ENCODE results near the gene CD48. TPM values are rescaled to one million over a fixed set of nuclear protein-coding genes. Genes with fewer than 3 reads are reported as not detected.
"Not testable (repeated sequence)": the region's sequence is repeated elsewhere in the genome, so short reads cannot be mapped to it uniquely, and the experiment has no call there.

The CD48 gene
- total RNA-seq, 3 donors from 2014 or later = 5.4 to 12.3 (median 8.8) TPM

DNA sequence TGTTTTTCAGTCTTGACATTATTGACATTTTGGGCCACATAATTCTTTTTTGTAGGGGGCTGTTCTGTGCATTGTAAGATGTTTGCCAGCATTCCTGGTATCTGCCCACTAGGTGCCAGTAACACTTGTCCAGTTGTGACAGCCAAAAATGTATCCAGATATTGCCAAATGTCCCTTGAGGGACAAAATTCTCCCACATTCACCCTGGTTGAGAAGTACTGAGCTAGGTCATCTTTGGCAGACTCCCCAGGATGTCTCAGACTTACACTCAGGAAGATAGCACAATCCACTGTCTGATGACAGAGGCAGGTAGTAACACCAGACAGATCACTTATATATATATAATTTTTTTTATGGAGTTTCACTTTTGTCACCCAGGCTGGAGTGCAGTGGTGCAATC, 5.9 kb downstream of the CD48 start:
- H3K4me1 ChIP-seq = no peaks in the 10 kb centered on the region
- intact Hi-C loops (cut with DNase I; ENCODE audit: low total_unique reads) = no loop called here
- H3K9me3 ChIP-seq = no peaks in the 10 kb centered on the region
- no peak overlapping the region for H3K27ac ChIP-seq
- no peak for DNase-seq (ENCODE audit: low spot score in 2 of 2)
- no peak overlapping the region for H3K4me3 ChIP-seq
- H3K36me3 ChIP-seq = no peaks in the 10 kb centered on the region
- no peaks in the 10 kb centered on the region for H3K27me3 ChIP-seq
- TF ChIP-seq CTCF (IDR thresholded peaks at IDR 0.05) (no peak), POLR2AphosphoS5 (IDR thresholded peaks at IDR 0.05) (no peak), POLR2A (IDR thresholded peaks at IDR 0.05) (no peak)

DNA sequence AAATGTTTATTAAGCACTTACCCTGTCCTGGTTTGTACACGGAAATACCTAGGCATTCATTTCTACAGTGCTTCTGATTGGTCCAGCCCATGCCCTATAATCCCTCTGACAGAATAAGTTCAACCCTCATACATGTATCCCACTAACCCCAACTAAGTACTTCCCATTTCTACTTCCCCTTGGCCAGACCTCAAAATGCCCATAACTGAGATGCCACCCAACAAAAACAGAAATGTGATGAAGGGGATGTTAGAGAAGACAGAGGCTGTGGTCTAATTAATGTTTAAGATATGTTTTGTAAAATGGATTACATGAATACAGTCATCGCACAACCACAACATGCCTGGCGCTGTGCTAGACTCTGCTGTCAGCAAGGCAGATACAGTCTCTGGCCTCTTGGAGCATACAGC, 6.4 kb downstream of the CD48 start:
- H3K36me3 ChIP-seq = not testable (repeated sequence)

DNA sequence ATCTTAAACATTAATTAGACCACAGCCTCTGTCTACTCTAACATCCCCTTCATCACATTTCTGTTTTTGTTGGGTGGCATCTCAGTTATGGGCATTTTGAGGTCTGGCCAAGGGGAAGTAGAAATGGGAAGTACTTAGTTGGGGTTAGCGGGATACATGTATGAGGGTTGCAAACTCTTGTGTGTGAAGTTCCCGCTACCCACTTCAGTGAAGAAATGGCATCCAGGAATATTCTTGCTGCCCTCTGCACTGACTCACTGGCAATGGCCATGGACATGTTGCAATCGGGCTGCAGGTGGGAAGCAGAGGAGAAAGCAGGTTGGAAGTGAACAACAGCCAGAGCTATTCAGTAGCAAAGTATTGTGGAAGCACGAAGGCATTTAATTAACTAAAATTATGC, 7.4 kb downstream of the CD48 start:
- no peak for DNase-seq (ENCODE audit: low spot score in 2 of 2)
- H3K36me3 ChIP-seq = no peaks in the 10 kb centered on the region
- no peaks in the 10 kb centered on the region for H3K27me3 ChIP-seq

More for the DNA sequence above, 6.4 kb downstream of the CD48 start:
- H3K9me3 ChIP-seq; H3K4me1 ChIP-seq; H3K27me3 ChIP-seq; DNase-seq (ENCODE audit: low spot score in 2 of 2); H3K27ac ChIP-seq; intact Hi-C loops (cut with DNase I; ENCODE audit: low total_unique reads); H3K4me3 ChIP-seq: not testable (repeated sequence)

DNA sequence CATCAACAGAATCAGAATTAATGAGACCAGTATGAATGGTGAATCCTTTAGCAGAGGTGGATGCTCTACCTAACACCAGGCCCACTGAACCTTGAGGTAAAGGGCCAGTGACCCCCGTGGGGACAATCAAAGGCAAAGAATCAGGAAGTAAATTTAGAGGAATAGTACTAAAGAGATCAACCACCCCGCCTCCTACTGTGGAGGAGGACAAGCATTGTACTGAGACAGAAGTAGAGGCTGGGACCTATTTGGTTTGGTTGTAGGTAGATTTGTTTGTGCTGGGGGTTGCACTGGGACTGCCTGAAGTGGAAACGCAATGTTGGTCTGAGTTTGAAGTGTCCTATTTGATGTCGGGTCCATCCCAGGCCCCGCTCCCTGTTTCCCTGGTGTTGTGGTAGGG, 9.5 kb downstream of the CD48 start:
- no peak for DNase-seq (ENCODE audit: low spot score in 2 of 2)
- Histone ChIP-seq H3K27me3 (no peaks in the 10 kb centered on the region), H3K9me3 (no peaks in the 10 kb centered on the region), H3K36me3 (no peaks in the 10 kb centered on the region), H3K4me1 (no peaks in the 10 kb centered on the region), H3K27ac (no peak overlapping the region), H3K4me3 (no peak overlapping the region)
- intact Hi-C loops (cut with DNase I; ENCODE audit: low total_unique reads) = no loop called here
- TF ChIP-seq POLR2AphosphoS5 (IDR thresholded peaks at IDR 0.05) = no peak
- TF ChIP-seq CTCF (IDR thresholded peaks at IDR 0.05) = no peak
- TF ChIP-seq POLR2A (IDR thresholded peaks at IDR 0.05) = no peak

More for the DNA sequence above, 7.4 kb downstream of the CD48 start:
- TF ChIP-seq POLR2A (IDR thresholded peaks at IDR 0.05) = no peak
- TF ChIP-seq CTCF (IDR thresholded peaks at IDR 0.05) = no peak
- TF ChIP-seq POLR2AphosphoS5 (IDR thresholded peaks at IDR 0.05) = no peak
- Histone ChIP-seq H3K9me3 (no peaks in the 10 kb centered on the region), H3K4me1 (no peaks in the 10 kb centered on the region), H3K27ac (no peak overlapping the region), H3K4me3 (no peak overlapping the region)
- intact Hi-C loops (cut with DNase I; ENCODE audit: low total_unique reads) = no loop called here

DNA sequence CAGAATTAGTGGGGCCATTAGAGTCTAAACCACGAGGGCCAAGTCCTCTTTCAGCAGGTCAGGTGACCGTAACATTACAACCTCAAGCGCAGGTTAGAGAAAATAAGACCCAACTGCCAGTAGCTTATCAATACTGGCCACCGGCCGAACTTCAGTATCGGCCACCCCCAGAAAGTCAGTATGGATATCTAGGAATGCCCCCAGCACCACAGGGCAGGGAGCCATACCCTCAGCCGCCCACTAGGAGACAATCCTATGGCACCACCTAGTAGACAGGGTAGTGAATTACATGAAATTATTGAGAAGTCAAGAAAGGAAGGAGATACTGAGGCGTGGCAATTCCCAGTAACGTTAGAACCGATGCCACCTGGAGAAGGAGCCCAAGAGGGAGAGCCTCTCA, 19.2 kb downstream of the CD48 start:
- not testable (repeated sequence) for H3K27me3 ChIP-seq

DNA sequence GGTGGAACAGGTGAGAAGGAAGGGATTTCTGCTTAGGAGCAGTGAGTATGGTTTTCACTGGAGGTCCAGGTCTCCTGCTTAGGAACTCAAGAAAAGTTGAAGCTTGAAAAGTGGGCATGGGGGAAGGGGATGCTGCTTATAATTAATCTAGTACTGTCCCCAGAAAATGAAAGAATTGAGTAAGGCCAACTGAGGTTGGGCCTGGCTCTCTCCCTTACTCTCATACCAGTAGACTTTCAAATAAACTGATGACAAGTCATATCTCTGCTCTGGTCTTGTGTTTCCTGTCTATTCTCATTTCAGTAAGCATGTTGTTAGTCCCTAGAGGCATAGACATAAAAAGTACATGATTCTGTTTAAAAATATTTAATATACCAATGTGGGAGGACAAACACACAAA, 26.4 kb downstream of the CD48 start:
- Histone ChIP-seq H3K27me3 (no peaks in the 10 kb centered on the region), H3K36me3 (no peaks in the 10 kb centered on the region), H3K27ac (no peak overlapping the region), H3K9me3 (no peaks in the 10 kb centered on the region), H3K4me3 (no peak overlapping the region), H3K4me1 (no peaks in the 10 kb centered on the region)
- TF ChIP-seq POLR2AphosphoS5 (IDR thresholded peaks at IDR 0.05) = no peak
- no peak for TF ChIP-seq POLR2A (IDR thresholded peaks at IDR 0.05)
- no peak for TF ChIP-seq CTCF (IDR thresholded peaks at IDR 0.05)
- DNase-seq (ENCODE audit: low spot score in 2 of 2) = no peak
- intact Hi-C loops (cut with DNase I; ENCODE audit: low total_unique reads) = no loop called here

More for the DNA sequence above, 19.2 kb downstream of the CD48 start:
- H3K27ac ChIP-seq; DNase-seq (ENCODE audit: low spot score in 2 of 2); intact Hi-C loops (cut with DNase I; ENCODE audit: low total_unique reads); H3K36me3 ChIP-seq; H3K4me1 ChIP-seq; H3K4me3 ChIP-seq; H3K9me3 ChIP-seq: not testable (repeated sequence)
